Stimulated activated naive CD8-positive, alpha-beta T cell treated with anti-CD3 and anti-CD28 coated beads, Interleukin-15, amount 100 ng/mL, for 72 hours (primary cell): Measurements from ENCODE around the gene AUP1.

Experiments used
- ATAC-seq: fragments of 150-1000 bp; cut with Tn5 transposase; 2 replicates; pipeline ENCODE4 v1.10.0; 2021; ENCODE audit warnings: mild to moderate bottlenecking, moderate library complexity
- DNase-seq, 2 donors: peaks; one replicate each; pipeline ENCODE4 v3.0.0; 2021 to 2022
- H3K27ac Mint-ChIP-seq, 2 donors: one replicate each; pipeline ENCODE4 v1.8.0; 2022; ENCODE audit warnings: mild to moderate bottlenecking in 2 of 2, mixed read lengths in 2 of 2, moderate library complexity in 2 of 2
- H3K27me3 Mint-ChIP-seq: one replicate; pipeline ENCODE4 v1.8.0; 2022; ENCODE audit warnings: mixed read lengths
- H3K4me1 Mint-ChIP-seq: one replicate; pipeline ENCODE4 v1.8.0; 2022; ENCODE audit warnings: mild to moderate bottlenecking, mixed read lengths
- H3K4me3 Mint-ChIP-seq, 2 donors: one replicate each; pipeline ENCODE4 v1.8.0; 2022; ENCODE audit warnings: mild to moderate bottlenecking in 2 of 2, mixed read lengths in 2 of 2, moderate library complexity in 1 of 2
- H3K9me3 Mint-ChIP-seq, 2 donors: one replicate each; pipeline ENCODE4 v1.8.0; 2022; ENCODE audit warnings: mixed read lengths in 2 of 2

AUP1 gene

GRCh38 chr2:74502147-74502719 is 27.3 kb downstream of the AUP1 start:
- Mint-ChIP-seq H3K4me3 (peak overlapping the region; percentile 80 to 87), H3K27ac (peak overlapping the region in 1 of 2 donors; percentile 64), H3K27me3 (peaks cover 79% of the 10 kb centered on the region), H3K4me1 (peaks cover 81% of the 10 kb centered on the region), H3K9me3 (no peaks in the 10 kb centered on the region)
- DNase-seq, result no peak
- no peak for ATAC-seq

- Mint-ChIP-seq H3K27ac (no peak overlapping the region), H3K9me3 (no peaks in the 10 kb centered on the region), H3K27me3 (peaks cover 79% of the 10 kb centered on the region), H3K4me1 (peaks cover 73% of the 10 kb centered on the region), H3K4me3 (peak overlapping the region; percentile 80 to 87)
- DNase-seq (no peak), ATAC-seq (no peak)
Measured at GRCh38 chr2:74501335-74502071, 28.0 kb downstream of the AUP1 start.

- no peak for DNase-seq
- Mint-ChIP-seq H3K27ac (no peak overlapping the region), H3K4me3 (no peak overlapping the region), H3K4me1 (peaks cover 65% of the 10 kb centered on the region), H3K27me3 (peaks cover 79% of the 10 kb centered on the region), H3K9me3 (no peaks in the 10 kb centered on the region)
- no peak for ATAC-seq
Measured at GRCh38 chr2:74500578-74500946, 28.9 kb downstream of the AUP1 start.

GRCh38 chr2:74499940-74500577 is 29.4 kb downstream of the AUP1 start:
- H3K4me3 Mint-ChIP-seq, result peak overlapping the region; percentile 20 to 51
- H3K9me3 Mint-ChIP-seq, result no peaks in the 10 kb centered on the region
- no peak overlapping the region for H3K27ac Mint-ChIP-seq
- H3K27me3 Mint-ChIP-seq, result peaks cover 77% of the 10 kb centered on the region
- DNase-seq (no peak), ATAC-seq (no peak)
- H3K4me1 Mint-ChIP-seq, result peaks cover 60% of the 10 kb centered on the region

- Mint-ChIP-seq H3K9me3 (no peaks in the 10 kb centered on the region), H3K27ac (peak within 1 kb of the TSS; percentile 59 to 66), H3K4me1 (peaks cover 56% of the 10 kb centered on the region), H3K27me3 (peaks cover 71% of the 10 kb centered on the region), H3K4me3 (peak within 1 kb of the TSS; percentile 88 to 89)
- peak in 1 of 2 donors; percentile 37 for DNase-seq
- peak; percentile 42 for ATAC-seq
Measured at GRCh38 chr2:74499267-74499939, 30.1 kb downstream of the AUP1 start, which contains the start of gene LBX2. Gene LBX2, minus strand, starts transcription at chr2:74499603. Its CDS starts 66 bp downstream, at chr2:74499537.

GRCh38 chr2:74498500-74499266 is 30.8 kb downstream of the AUP1 start:
- ATAC-seq (peak; percentile 56), DNase-seq (peak in 1 of 2 donors; percentile 40)
- Mint-ChIP-seq H3K27ac (peak overlapping the region; percentile 59 to 66), H3K9me3 (no peaks in the 10 kb centered on the region), H3K27me3 (peaks cover 64% of the 10 kb centered on the region), H3K4me3 (peak overlapping the region; percentile 88 to 89), H3K4me1 (peaks cover 49% of the 10 kb centered on the region)

GRCh38 chr2:74497777-74498499 is 31.6 kb downstream of the AUP1 start:
- Mint-ChIP-seq H3K4me1 (peaks cover 41% of the 10 kb centered on the region), H3K4me3 (peak overlapping the region; percentile 88 to 89), H3K9me3 (no peaks in the 10 kb centered on the region), H3K27ac (peak overlapping the region; percentile 56 to 59), H3K27me3 (peaks cover 56% of the 10 kb centered on the region)
- DNase-seq (peak in 1 of 2 donors; percentile 35), ATAC-seq (peak; percentile 44)

GRCh38 chr2:74496997-74497776 is 32.3 kb downstream of the AUP1 start:
- no peak for DNase-seq
- Mint-ChIP-seq H3K9me3 (no peaks in the 10 kb centered on the region), H3K27me3 (peaks cover 49% of the 10 kb centered on the region), H3K4me1 (peaks cover 34% of the 10 kb centered on the region), H3K4me3 (peak overlapping the region; percentile 88 to 89), H3K27ac (no peak overlapping the region)
- no peak for ATAC-seq

GRCh38 chr2:74495440-74495839 is 34.1 kb downstream of the AUP1 start:
- no peak overlapping the region for H3K4me3 Mint-ChIP-seq
- H3K27ac Mint-ChIP-seq, result no peak overlapping the region
- no peak for DNase-seq
- no peaks in the 10 kb centered on the region for H3K9me3 Mint-ChIP-seq
- no peak for ATAC-seq
- H3K4me1 Mint-ChIP-seq, result peaks cover 29% of the 10 kb centered on the region
- peaks cover 31% of the 10 kb centered on the region for H3K27me3 Mint-ChIP-seq

GRCh38 chr2:74493546-74493945 is 36.0 kb downstream of the AUP1 start:
- ATAC-seq (no peak), DNase-seq (no peak)
- H3K4me1 Mint-ChIP-seq, result peaks cover 13% of the 10 kb centered on the region
- H3K4me3 Mint-ChIP-seq, result no peak overlapping the region
- no peaks in the 10 kb centered on the region for H3K9me3 Mint-ChIP-seq
- H3K27ac Mint-ChIP-seq, result no peak overlapping the region
- peaks cover 12% of the 10 kb centered on the region for H3K27me3 Mint-ChIP-seq

GRCh38 chr2:74491648-74492544 is 37.6 kb downstream of the AUP1 start:
- H3K4me3 Mint-ChIP-seq, result no peak overlapping the region
- DNase-seq, result no peak
- H3K4me1 Mint-ChIP-seq, result peaks cover 2% of the 10 kb centered on the region
- H3K27me3 Mint-ChIP-seq, result no peaks in the 10 kb centered on the region
- H3K27ac Mint-ChIP-seq, result no peak overlapping the region
- no peak for ATAC-seq
- H3K9me3 Mint-ChIP-seq, result no peaks in the 10 kb centered on the region

- Mint-ChIP-seq H3K27me3 (no peaks in the 10 kb centered on the region), H3K27ac (no peak overlapping the region), H3K9me3 (no peaks in the 10 kb centered on the region), H3K4me1 (peaks cover 6% of the 10 kb centered on the region), H3K4me3 (no peak overlapping the region)
- no peak for DNase-seq
- peak; percentile 26 for ATAC-seq
Measured at GRCh38 chr2:74489906-74490305, 39.6 kb downstream of the AUP1 start.
